GM21529 (cell line): ENCODE measurements around the gene PPP1R36.
"Not testable (repeated sequence)": the region's sequence is repeated elsewhere in the genome, so short reads cannot be mapped to it uniquely, and the experiment has no call there.

Experiments
- ATAC-seq: cut with Tn5 transposase; IDR thresholded peaks from one replicate; pipeline ENCODE4 v1.9.1; 2021; ENCODE audit not compliant: unreplicated experiment

PPP1R36 gene

GRCh38 chr14:64610049-64610746 lies 60.4 kb downstream of the PPP1R36 start:
- ATAC-seq: no peak

GRCh38 chr14:64611358-64612020 lies 61.7 kb downstream of the PPP1R36 start:
- ATAC-seq: no peak

GRCh38 chr14:64612021-64612380 lies 62.2 kb downstream of the PPP1R36 start:
- ATAC-seq: no peak

DNA sequence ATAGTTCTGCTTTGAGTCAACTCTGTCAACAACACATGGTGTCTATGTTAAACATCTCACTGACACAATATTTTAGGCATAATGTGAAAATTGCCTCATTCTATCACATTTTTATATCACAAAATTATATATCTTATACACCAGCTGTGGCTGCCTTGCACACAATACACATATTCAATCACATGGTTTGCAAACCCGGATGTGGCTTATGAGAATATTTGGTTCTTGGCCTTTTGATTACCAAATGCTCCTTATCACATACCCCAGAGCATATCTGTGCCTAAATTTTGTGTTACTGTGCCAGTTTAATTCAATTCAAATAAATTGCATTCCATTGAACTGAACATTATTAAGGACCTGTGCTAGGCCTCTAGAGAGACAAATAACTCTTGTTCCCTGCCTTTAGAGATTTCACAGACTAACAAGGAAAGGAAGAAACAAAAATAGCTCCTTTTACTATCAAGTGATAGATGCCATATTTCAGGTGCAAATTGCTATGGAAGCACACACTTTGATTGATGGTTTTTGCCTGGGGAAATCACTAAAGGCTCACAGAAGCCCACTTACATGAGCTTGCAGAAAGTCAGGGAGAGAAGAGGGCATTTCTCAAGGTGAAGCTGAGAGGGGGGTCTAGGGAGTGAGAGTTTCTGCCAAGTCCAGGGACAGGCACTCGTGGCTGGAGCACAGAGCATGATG lies 63.4 kb downstream of the PPP1R36 start:
- no peak for ATAC-seq

DNA sequence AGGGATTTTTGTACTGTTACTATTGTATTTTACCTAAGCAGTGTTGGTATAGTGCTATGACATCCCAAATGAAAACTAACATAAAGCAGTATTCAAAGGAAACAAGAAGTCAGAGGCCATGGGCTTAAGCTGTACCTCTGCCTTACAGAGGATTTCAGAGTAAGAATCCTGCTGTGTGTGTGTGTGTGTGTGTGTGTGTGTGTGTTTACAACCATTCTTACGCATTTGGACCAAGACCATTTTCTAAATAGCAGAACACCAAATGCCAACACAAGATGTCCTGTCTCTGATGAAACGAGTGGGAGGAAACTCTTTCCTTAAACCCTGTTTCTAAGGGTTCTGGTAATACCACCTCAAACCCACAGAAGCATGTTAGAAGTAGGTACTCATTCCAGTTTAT lies 64.4 kb downstream of the PPP1R36 start:
- ATAC-seq: no peak

- ATAC-seq: no peak
Observed at GRCh38 chr14:64614805-64615391, 65.1 kb downstream of the PPP1R36 start.

DNA sequence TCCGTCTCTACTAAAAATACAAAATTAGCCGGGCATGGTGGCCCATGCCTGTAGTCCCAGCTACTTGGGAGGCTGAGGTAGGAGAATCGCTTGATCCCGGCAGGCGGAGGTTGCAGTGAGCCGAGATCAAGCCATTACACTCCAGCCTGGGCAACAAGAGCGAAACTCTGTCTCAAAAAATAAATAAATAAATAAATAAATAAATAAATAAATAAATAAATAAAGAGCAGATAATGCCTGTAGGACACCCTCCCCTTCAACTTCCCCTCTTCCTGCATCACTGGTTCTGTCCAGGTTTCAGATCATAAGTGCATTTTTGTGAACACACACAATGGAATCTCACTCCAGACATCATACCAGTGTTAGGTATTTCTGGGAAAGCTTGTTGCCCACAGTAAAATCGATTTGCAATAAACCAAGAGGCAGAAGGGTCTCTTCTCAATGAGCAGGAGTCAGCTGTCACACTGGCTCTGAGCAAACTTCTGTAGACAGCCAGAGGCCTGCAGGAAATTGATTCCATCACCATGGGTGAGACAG lies 68.2 kb downstream of the PPP1R36 start:
- not testable (repeated sequence) for ATAC-seq

- no peak for ATAC-seq
Observed at GRCh38 chr14:64620910-64621309, 71.1 kb downstream of the PPP1R36 start.

- ATAC-seq: no peak
Observed at GRCh38 chr14:64623554-64624165, 73.9 kb downstream of the PPP1R36 start.

GRCh38 chr14:64625386-64626232 lies 75.8 kb downstream of the PPP1R36 start:
- no peak for ATAC-seq

GRCh38 chr14:64628940-64629408 lies 79.2 kb downstream of the PPP1R36 start:
- no peak for ATAC-seq

DNA sequence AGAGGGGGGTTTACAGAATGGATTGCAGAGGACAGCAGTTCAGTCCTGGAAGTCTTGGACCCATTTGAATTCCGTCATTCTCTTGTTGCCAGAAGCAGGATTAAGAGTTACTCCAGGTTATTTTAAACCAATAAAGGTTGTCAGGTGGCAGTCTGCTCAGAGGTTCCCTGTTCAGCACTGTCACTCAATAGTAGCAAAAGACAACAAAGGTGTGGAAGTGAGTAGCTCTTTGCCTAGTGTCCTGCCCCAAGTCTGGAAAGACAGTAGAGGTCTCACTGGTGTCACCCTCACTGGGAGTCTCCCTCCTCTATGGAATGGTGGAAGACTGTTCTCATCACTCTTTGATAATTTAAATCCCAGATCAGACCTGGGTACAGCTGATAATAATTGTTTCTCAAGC lies 81.0 kb downstream of the PPP1R36 start:
- ATAC-seq: no peak

GRCh38 chr14:64631222-64631621 lies 81.5 kb downstream of the PPP1R36 start:
- not testable (repeated sequence) for ATAC-seq

- no peak for ATAC-seq
Observed at GRCh38 chr14:64632056-64632455, 82.3 kb downstream of the PPP1R36 start.

DNA sequence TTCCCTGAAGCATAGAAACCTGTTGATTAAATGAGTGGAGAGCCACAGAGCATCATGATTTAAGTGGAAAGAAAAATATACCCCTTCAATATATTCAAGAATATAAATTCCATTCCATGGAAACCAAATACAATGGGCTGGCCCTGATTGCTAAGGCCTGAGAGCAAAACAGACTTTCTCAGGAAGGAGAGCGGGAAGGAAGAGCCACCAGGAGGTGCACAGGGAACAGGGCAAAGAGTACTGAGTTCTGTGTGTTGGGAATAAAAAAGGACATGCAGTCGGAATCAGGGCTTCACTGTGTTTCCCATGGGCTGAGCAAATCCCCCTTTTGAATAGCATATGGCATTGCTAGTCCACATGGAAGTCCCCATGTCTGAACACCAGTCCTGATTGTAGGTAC lies 84.8 kb downstream of the PPP1R36 start:
- ATAC-seq: no peak

DNA sequence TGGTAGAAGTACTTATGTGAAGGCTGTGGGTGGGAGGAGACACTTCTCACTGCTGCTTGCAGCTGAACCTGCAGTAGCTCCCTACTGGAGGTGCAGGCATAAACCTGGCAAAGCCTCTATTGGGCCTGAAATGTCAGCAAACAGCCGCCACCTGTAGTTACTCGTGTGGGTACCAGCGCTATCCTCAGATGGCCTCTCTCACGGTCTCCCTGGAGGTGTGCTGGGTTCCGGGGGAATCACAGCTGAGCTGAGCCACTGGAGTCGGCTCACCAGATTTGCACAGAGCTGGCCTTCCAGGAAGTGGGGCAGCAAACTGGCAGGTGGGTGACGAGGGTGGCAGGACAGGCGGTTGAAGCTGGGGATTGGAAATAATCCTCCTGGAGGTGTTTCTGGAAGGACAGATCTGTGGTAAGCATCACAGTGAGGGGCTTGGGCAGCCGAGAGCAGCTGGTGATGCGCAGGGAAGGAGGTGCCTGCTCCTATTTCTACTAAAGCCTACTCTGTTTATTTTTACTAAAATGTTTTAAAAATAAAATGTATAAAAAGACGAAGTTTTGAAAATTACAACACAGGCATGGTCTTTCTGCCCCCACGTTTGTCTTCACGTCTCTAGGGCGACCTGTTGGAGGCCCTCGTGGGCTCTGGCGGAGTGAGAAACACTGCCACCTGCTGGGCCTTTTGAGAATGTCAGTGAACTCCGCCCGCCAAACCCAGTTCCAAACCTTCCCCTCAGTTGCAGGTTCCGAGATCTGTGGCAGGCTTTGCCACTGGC lies 86.6 kb downstream of the PPP1R36 start:
- peak; percentile 69 for ATAC-seq

DNA sequence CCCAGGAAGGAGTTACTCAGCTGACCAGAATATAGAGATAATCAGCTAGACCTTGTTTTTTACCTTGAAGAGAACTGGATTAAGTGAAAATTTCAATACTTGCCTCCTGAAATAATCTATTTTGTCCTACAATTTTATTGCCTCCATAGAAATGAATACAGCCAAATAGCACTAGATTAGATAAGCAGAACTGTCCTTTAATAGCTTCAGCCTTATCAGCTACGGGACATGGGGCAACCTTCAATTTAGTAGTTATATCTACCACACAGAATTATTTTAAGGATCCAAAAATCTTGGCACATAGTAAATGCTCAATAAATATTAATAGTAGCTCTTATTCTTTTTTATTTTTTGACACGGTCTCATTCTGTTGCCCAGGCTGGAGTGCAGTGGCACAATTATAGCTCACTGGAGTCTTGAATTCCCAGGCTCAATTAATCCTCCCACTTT lies 87.2 kb downstream of the PPP1R36 start:
- no peak for ATAC-seq

GRCh38 chr14:64637735-64638473 lies 88.1 kb downstream of the PPP1R36 start:
- ATAC-seq: no peak

- no peak for ATAC-seq
Observed at GRCh38 chr14:64638625-64639024, 88.9 kb downstream of the PPP1R36 start.
